ENCODE data around the gene BRD2.
"Not testable (repeated sequence)": the region's sequence is repeated elsewhere in the genome, so short reads cannot be mapped to it uniquely, and the experiment has no call there.

The BRD2 gene

DNA sequence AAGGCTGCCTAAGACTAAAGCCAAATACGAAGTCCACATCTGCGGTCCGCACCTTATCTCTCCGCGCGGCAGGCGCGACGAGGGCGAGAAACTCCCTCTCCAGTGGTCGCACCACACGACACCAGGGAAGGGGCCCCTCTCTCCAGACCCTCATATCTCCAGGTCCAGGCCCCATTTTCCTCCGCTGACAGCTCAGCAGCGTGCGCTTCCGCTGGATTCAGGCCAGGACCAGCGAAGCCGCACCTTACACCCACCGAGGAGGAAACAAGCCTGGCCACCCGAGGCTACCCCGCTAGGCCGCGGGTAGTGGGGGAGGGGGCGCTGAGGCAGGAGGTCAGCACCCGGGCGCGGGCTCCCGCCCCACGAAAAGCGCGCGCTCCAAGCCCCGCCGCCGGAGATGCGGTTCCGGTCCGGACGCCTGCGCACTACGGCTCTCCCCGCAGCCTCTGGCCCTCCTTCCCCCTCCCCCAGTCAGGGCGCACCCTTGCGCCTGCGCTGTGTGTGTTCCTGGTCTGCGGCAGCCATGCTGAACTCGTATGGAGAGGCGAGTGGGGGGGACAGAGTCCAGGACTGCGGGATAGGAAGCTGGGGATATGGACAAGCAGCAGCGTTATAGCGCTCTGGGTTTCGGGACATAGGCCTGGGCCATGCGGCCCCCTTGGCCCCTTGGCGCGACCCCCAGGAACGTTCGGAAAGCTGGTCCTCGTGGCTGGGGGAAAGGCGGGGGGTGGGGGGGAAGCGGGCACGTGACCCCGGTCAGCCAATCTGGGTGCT lies at the start of gene BRD2:
BRD2 (plus strand) TSS at position 502 of the 774 bp plus-strand sequence. CDS start 4,305 bp downstream, outside the sequence.
- peak; percentile 89 for DNase-seq (ENCODE audit: low spot score)

DNA sequence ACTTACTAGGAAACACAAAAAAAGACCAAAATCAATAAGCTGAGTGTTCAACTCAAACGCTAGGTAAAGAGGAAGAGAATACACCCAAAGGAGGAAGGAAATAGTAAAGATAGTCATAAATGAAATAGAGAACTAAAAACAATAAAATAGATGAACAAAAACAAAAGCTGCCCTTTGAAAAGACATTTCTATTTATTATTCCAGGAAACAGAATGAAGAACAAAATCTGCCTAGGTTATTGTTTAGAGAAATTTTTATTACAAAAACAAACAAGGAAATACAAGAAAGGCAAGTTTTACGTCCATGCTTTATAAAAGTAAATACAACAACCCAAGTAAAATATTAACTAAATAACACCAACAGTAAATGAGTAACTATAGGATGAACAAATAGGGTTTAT lies 47.7 kb upstream of the BRD2 start:
- DNase-seq (ENCODE audit: low spot score) = no peak

DNA sequence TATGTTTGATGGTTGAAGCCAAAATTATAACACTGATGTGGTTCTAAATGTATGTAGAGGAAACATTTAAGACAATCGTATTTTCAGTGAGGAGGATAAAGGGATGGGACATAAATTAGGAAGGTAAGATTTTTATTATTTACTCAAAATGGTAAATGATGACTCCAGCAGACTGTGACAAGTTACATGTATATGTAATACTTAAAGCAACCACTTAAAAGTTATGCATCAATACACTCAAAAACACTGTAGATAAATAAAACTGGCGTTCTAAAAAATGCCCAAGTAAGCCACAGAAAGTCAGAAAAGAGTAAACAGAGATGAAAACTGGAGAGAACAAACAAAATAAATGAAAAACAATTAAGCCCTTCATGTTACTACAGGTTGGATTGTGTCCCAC lies 46.3 kb upstream of the BRD2 start:
- no peak for DNase-seq (ENCODE audit: low spot score)

DNA sequence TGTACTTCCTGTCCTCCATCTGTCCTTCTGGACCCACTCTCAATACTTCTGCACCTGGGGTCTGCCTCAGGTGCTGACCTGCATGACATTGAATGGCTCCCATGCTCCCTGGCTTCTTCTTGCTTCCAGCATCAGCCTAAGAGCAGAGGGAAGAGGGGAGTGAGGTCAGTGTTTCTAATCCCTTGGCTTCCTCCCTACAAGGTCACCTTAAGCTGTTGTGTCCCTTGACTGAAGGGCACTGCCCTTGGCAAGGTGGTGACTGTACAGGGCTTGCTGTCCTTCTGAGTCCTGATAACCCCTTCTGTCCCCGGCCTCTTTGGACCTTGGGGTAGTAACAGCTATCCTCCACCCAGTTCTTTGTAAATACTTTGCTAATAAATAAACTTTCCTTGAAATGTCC lies 37.2 kb upstream of the BRD2 start:
- no peak for DNase-seq (ENCODE audit: low spot score)

DNA sequence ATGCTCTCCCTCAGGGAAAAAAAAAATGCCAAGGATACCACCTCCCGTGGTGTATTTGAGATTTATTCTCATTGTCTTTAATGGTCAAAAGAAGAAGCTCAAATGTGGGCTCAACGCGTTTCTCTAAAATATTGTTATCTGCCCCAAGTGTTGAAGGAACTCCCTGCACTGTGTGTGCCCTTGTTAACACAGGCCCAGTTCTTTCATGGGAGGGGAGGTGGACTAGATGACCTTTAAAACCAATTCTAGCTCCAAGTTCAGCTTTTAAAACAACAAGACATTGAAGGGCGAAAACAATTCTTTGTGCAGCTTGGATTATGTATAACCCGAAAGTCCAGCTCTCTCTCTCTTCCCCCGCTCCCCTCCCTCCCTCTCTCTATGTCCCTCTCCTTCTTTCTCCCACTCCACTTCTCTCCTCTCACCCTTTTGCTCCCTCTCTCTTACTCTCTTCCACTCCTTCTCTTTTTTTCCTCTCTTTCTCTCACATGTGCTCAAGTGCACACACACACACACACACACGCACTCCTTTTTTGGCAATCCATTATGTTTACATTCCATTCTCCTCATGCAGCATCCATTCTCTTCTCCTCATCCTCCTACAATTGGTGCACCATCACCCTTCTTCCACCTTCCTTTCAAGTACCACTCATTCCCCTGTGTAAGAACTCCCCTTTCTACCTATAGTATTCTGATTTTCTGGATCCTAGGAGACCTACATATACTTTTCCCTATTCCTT lies 36.1 kb upstream of the BRD2 start:
- no peak for DNase-seq (ENCODE audit: low spot score)

DNA sequence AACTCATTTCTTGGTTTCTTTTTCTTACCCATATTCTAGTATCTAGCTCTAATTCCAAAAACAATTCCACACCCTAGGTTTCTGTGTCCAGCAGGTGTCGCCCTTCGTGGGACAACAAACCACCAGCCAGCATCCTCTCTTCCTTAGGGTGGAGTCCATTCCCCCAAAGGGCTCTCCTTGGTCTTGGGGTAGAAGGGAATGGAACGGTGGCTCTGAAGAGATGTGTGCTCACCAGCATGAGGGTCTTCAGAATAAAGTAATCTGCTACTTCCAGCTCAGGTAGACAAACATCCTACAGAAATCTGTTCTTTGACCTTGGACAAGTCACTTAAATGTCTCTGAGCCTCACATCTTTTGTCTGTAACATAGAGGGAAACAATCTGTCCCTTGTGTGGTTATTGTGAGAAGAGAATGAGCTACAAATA lies 34.7 kb upstream of the BRD2 start:
- peak; percentile 51 for DNase-seq (ENCODE audit: low spot score)

DNA sequence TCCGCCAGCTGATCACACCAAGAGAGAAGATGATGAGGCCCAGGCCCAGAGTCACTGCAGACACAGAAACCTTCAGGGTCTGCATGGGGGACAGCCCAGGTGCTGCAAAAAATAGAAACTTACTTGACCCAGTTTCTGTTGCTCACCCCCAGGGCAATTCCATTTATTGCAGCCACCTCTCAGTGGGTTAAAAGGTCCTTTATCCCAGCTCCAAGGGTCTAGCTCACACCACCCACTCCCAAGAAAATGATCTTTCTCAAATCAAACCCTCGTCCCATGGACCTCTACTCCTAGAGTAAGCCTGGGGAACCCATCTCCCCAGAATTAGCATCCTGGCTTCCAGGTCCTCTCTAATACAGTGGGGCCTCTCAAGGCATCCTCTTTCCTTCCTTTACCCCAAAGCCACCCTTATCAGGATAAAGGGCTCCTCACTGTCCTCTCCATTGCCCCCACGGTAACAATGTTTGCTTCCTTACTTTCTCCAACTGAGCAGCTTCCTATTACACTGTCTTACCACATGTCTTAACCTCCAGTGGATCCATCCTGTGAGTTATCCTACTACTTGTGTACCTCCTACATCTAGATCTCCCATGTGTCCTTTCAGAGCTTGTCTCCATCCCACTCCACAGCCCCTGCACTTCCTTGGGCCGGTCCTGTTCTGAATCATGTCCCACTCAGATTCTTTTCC lies 32.7 kb upstream of the BRD2 start:
- no peak for DNase-seq (ENCODE audit: low spot score)

DNA sequence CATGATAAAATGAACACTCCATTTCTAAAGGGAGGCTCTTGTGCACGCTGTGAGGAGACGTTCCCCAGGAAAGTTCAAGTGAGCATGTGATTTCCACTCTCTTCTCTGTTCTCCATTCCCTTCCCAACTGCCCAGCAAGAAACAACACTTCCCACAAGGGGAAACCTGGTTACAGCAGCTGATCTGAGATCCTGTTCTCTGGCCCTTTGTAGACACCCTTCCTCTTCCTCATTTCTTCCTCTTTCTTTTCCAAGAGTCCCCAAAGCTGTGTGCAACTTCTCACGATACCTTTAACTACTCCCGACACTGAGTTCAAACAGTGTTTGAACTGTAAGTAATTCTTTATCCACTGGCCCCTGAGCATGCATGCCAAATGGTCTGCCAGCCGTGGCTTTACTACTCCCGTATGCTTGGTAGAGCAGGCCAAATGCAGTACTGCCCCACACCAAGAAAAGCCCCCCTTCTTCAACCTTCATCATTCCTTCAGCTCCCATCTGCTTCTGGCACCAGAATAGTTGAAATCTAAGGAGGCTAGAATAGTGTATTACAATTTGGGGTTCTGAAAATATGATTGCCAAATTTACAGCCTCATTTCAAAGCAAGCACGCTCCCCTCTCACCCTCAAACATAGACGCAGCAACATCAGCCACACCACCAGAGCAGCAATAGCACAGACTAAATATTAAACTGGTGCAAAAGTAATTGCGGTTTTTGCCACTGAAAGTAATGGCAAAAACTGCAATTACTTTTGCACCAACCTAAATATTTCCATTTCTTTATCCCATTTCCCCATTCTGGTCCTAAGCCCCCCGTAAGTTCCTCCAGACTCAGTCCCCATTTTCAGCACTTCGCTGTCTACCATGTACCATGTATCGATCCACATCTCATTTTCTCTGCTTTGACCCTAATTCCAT lies 31.9 kb upstream of the BRD2 start:
- DNase-seq (ENCODE audit: low spot score) = no peak

DNA sequence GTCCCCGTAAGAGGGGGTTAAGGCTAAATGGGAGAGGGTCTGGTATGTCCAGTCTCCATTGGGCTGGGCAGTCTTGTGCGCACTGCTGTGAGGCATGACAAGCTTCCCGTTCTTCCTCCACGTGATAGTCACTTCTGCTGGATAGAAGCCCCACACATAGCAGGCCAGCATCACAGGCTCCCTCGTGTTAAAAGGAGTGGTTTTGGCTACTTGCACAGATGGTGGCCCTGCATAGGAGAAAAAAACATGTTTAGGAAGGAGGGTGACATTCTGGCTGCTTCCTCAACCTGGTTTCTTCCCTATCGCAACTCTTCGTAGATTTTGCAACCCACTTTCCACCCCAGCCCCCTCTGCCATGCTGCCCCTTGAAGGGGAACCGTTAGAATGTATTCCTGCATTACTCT lies 31.2 kb upstream of the BRD2 start:
- DNase-seq (ENCODE audit: low spot score) = no peak

DNA sequence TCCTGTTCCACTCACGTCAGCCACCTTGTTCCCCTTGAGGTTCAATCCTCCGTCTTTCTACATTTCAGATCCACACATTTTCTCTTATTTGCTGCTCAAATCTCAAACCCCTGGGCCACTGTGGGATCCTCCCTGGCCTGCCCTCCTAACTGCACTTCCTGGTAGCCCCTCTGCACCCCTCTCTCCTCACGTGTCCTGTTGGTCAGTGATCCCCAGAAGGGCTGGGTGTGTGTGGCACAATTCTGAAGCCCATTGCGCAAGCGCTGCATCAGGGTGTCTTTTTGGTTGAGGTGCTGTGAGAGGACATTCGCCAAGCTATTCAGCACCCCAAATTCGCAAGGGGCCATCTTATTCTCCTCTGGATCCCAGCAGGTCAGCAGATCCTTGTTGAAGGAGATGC lies 29.9 kb upstream of the BRD2 start:
- DNase-seq (ENCODE audit: low spot score) = no peak

DNA sequence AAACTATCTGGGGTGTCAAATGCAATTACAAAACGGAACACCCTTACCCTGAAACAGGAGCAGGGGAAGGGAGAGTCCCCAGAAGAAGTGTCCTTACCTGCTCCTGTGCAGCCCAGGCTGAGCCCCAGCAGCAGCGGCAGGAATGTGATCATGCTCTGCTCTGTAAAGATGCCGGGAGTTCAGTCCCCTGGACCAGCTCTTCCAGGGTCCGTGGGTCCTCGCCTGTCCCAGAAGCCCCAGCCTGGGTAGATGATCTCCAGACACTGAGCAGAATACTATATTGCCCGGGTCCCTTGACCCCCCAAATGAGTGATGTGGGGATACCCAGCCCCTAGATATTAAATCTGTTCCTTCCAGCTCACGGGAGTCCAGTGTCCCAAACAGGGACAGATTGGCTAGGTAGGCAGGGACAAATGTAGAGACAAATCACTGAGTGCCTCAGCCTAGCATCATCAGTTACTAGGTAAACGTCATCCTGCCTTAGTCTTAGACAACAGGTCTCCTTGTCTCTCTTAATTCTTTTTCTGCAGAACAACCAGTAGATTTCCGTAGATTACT lies 27.7 kb upstream of the BRD2 start, which contains the start of gene HLA-DMB:
HLA-DMB (minus strand) TSS at position 373 of the 558 bp plus-strand sequence; CDS start at position 152, 221 bp downstream.
- peak; percentile 75 for DNase-seq (ENCODE audit: low spot score)

DNA sequence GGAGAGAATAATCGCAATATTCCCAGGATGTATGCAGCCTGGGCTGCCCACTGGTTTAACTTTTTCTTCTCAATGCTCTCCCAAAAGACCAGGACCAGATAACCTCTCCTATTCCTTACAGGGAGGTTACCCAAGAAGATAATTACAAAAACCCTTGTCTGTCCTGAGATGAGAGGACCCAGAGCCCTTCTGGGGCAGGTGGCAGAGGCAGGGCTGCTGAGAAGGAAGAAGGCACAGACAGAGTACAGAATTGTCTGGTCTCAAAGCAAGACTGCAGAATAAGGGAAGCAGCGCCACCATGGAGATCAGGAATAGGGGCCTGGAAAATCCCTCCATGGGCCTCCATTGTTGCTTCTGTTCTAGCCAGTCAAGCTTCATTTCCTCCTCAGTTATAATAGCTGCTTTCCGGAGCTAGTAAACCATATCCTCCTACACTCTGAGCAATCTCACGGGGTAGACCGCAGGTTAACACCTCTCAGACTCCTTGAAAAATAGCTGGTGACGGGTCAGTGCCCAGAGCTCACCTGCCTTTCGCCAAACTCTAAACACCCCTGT lies 27.1 kb upstream of the BRD2 start:
- DNase-seq (ENCODE audit: low spot score) = peak; percentile 9

DNA sequence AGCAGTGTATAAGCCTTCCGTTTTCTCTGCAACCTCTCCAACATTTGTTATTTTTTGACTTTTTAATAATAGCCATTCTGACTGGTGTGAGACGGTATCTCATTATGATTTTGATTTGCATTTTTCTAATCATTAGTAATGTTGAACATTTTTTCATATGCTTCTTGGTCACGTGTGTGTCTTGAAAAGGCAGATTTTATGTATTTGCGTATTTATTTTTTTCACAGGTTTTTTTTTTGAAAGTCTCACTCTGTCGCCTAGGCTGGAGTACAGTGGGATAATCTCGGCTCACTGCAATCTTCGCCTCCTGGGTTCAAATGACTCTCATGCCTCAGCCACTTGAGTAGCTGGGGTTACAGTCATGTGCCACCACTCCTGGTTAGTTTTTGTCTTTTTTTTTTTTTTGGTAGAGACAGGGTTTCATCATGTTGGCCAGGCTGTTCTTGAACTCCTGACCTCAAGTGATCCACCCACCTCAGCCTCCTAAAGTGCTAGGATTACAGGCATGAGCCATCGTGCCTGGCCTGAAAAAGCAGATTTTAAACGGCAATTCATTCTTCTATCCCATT lies 25.8 kb upstream of the BRD2 start:
- not testable (repeated sequence) for DNase-seq (ENCODE audit: low spot score)

DNA sequence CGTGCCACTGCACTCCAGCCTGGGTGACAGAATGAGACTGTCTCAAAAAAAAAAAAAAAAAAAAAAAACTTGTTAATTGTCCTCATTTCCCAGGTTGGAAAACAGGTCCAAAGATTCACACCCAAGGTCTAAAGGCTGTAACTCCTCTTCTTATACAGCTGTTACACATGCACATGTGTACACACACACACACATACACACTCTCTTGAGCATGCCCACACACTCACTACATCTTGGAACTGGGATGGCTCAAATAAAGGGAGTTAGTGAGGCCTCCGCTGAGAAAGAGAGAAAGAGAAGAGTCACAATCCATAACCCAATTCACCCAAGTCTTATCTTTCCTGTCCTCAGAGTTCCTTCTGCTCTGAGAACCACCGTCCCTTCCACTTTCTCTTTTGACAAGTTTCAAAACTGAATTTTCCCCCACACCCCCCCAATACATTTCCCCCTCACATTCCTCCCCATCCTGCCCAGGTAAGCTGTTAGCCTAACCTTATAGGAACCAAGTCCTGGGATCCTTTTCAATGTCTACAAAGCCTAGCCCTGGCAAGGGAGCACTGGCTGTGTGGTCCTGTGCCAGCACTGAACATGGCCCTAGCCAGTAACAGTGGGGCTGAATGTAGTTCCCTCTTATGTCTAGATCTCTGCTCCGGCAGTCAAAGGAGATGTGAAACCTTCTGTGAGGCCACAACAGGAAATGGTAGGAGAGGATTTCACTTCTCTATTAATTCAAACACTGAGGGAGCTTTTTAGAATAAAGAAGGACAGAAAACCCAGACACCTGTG lies 24.3 kb upstream of the BRD2 start:
- no peak for DNase-seq (ENCODE audit: low spot score)

DNA sequence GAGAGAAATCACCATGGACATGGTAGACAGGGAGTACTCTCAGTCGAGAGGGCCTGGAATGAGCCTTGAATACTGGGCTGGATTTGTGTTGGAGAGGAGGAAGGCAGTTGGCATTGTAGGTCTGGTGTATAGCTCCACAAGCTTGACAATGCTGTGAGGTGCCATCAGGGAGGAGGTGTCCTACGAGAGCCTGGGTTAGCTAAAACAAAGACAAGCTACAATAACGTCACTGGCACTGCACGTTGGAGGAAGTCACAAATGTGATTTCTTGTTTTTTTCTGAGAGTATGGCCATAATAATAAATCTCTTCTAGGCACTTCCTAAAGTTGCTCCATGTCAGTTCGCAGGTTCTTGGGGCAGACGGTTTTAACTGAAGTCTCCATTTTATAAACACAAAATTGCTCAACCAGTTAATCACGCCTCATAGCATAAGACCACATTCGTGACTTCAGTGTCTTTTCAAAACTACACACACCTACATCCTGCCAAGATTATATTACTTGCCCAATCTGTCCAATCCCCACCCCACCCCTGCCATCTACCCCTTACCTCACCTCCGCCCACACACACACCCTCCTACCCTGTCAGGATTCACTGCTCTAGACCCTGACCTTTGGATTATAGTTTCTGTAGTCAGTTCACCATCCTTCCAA lies 23.2 kb upstream of the BRD2 start:
- no peak for DNase-seq (ENCODE audit: low spot score)

DNA sequence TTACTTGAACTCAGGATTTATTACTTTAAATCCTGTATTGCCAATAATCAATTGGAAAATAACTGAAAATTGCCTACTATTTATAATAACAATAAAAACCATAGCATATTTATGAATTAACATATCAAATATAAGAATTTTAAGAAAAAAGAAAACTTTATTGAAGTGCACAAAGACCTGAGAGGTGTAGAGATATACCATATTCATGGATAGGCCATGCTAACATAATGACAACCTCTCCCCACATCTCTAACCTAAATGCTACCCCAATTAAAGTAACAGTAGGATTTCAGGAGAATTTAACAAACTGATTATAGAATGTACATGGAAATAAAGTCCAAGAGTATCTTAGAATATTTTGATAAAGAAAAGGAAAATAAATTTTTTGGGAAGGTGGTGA lies 22.4 kb upstream of the BRD2 start:
- DNase-seq (ENCODE audit: low spot score) = no peak

DNA sequence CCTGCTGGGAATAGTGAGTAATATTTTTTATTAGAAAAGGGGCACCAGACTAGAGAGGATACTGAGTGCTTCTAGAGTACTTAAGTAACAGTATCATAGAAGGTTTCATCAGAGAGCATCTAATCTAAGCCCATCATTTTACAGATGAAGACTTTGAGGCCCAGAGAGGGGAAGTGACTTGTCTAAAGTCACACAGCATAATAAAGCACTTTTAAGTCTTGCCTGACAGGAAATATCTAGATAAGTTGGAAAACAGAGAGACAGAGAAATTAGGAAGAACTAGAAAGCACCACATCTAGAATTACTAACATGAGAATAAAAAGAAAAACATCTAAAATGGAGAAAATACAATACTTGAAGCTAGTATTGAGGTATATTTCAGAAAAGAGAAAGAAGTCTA lies 21.5 kb upstream of the BRD2 start:
- no peak for DNase-seq (ENCODE audit: low spot score)

DNA sequence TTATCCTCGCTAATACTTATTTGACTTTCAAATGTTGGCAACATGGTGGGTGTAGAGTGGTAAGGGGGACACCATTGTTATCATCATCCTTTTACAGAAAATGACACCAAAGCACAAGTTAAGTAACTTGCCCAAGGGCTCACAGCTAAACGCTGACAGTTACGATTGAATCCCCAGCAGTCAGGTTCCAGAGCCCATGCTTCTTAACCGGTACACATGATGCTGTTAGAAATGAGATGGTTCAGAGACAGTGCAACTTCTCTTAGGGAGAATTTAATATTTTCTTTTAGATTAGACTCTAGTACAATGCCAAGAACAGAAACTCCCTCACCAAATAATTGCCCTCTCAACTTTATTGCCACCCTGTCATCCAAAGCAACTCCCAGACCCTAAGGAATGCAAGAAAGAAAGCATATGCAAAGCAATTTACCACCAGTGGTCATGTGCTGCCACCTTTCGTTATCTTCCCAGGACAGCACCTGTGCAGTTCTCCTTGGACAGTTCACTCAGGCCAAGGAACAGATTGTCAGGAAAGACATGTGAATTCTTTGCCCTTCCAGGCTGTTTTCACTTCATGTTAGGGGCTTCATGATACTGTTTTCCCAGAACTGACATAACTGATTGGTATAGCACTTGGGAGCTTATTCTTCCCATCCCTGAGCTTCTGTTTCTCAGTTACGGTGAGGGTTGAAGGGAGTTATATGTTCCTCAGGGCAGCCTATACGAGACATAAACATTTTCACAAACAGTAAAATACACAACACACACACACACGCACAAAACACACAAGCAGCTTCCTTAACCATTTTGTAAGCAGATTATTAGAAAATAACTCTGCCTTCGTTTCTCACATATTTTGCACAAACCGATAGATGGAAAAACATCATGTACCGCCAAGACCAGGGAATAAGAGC lies 20.6 kb upstream of the BRD2 start:
- peak; percentile 47 for DNase-seq (ENCODE audit: low spot score)

Measured in SW480 (cell line).